Mucosa of rectum (tissue), 2 donors: ENCODE results near the gene PWWP2B.

Experiments used
- H3K27ac ChIP-seq, 2 donors: one replicate each; pipeline ENCODE4 v1.7.0; 2013; ENCODE audit warnings: inconsistent platforms in 2 of 2, low read depth in 2 of 2, low read length in 2 of 2
- H3K27me3 ChIP-seq, 2 donors: one replicate each; pipeline ENCODE4 v1.7.0; 2013; ENCODE audit warnings: low read length in 2 of 2; ENCODE audit not compliant: control insufficient read depth in 2 of 2, insufficient read depth in 2 of 2
- H3K36me3 ChIP-seq, 2 donors: one replicate each; pipeline ENCODE4 v1.7.0; 2013; ENCODE audit warnings: low read length in 2 of 2; ENCODE audit not compliant: control insufficient read depth in 2 of 2, insufficient read depth in 2 of 2
- H3K4me1 ChIP-seq, 2 donors: one replicate each; pipeline ENCODE4 v1.7.0; 2013; ENCODE audit warnings: low read length in 2 of 2, mild to moderate bottlenecking in 1 of 2; ENCODE audit not compliant: control insufficient read depth in 2 of 2, insufficient read depth in 2 of 2
- H3K4me3 ChIP-seq, 2 donors: one replicate each; pipeline ENCODE4 v1.7.0; 2013; ENCODE audit warnings: low read length in 2 of 2
- H3K9ac ChIP-seq, 2 donors: one replicate each; pipeline ENCODE4 v1.7.0; 2013; ENCODE audit warnings: low read length in 2 of 2, low read depth in 1 of 2, mild to moderate bottlenecking in 1 of 2
- H3K9me3 ChIP-seq, 2 donors: one replicate each; pipeline ENCODE4 v1.7.0; 2013; ENCODE audit warnings: low read length in 2 of 2; ENCODE audit not compliant: control insufficient read depth in 2 of 2
- donor health status: healthy.
- donor health status: Normal muscosa, but diverticular disease.

The PWWP2B gene

GRCh38 chr10:132370426-132371340 lies 26.3 kb upstream of the PWWP2B start:
- Histone ChIP-seq H3K4me1 (no peaks in the 10 kb centered on the region), H3K4me3 (no peak overlapping the region), H3K27me3 (no peaks in the 10 kb centered on the region), H3K27ac (no peak overlapping the region), H3K9ac (no peak overlapping the region), H3K36me3 (peaks cover 5 to 6% of the 10 kb centered on the region in 2 donors), H3K9me3 (no peaks in the 10 kb centered on the region)

- Histone ChIP-seq H3K36me3 (peaks cover 2% of the 10 kb centered on the region in 2 donors), H3K4me3 (no peak overlapping the region), H3K27me3 (no peaks in the 10 kb centered on the region), H3K9ac (no peak overlapping the region), H3K27ac (no peak overlapping the region), H3K4me1 (no peaks in the 10 kb centered on the region), H3K9me3 (no peaks in the 10 kb centered on the region)
Measured at GRCh38 chr10:132371641-132372081, 25.3 kb upstream of the PWWP2B start.

- no peak overlapping the region for H3K9ac ChIP-seq
- no peak overlapping the region for H3K27ac ChIP-seq
- no peaks in the 10 kb centered on the region for H3K4me1 ChIP-seq
- H3K36me3 ChIP-seq: no peaks in the 10 kb centered on the region
- no peaks in the 10 kb centered on the region for H3K9me3 ChIP-seq
- H3K4me3 ChIP-seq: no peak overlapping the region
- H3K27me3 ChIP-seq: no peaks in the 10 kb centered on the region
Measured at GRCh38 chr10:132372516-132373095, 24.4 kb upstream of the PWWP2B start.

GRCh38 chr10:132373241-132373955 lies 23.6 kb upstream of the PWWP2B start:
- Histone ChIP-seq H3K27ac (no peak overlapping the region), H3K36me3 (no peaks in the 10 kb centered on the region), H3K4me1 (no peaks in the 10 kb centered on the region), H3K9ac (no peak overlapping the region), H3K4me3 (no peak overlapping the region), H3K9me3 (no peaks in the 10 kb centered on the region), H3K27me3 (no peaks in the 10 kb centered on the region)

- H3K9me3 ChIP-seq: no peaks in the 10 kb centered on the region
- H3K27ac ChIP-seq: no peak overlapping the region
- H3K27me3 ChIP-seq: no peaks in the 10 kb centered on the region
- no peaks in the 10 kb centered on the region for H3K4me1 ChIP-seq
- no peak overlapping the region for H3K4me3 ChIP-seq
- H3K9ac ChIP-seq: no peak overlapping the region
- H3K36me3 ChIP-seq: no peaks in the 10 kb centered on the region
Measured at GRCh38 chr10:132374176-132374575, 22.8 kb upstream of the PWWP2B start.

GRCh38 chr10:132374612-132375011 lies 22.4 kb upstream of the PWWP2B start:
- no peaks in the 10 kb centered on the region for H3K27me3 ChIP-seq
- H3K4me3 ChIP-seq: no peak overlapping the region
- H3K9ac ChIP-seq: no peak overlapping the region
- H3K36me3 ChIP-seq: no peaks in the 10 kb centered on the region
- no peak overlapping the region for H3K27ac ChIP-seq
- no peaks in the 10 kb centered on the region for H3K9me3 ChIP-seq
- H3K4me1 ChIP-seq: no peaks in the 10 kb centered on the region

- Histone ChIP-seq H3K27me3 (no peaks in the 10 kb centered on the region), H3K4me3 (no peak overlapping the region), H3K27ac (no peak overlapping the region), H3K9me3 (no peaks in the 10 kb centered on the region), H3K4me1 (no peaks in the 10 kb centered on the region), H3K36me3 (no peaks in the 10 kb centered on the region), H3K9ac (no peak overlapping the region)
Measured at GRCh38 chr10:132375116-132375794, 21.7 kb upstream of the PWWP2B start.

GRCh38 chr10:132375795-132376297 lies 21.2 kb upstream of the PWWP2B start:
- no peaks in the 10 kb centered on the region for H3K9me3 ChIP-seq
- no peaks in the 10 kb centered on the region for H3K36me3 ChIP-seq
- no peaks in the 10 kb centered on the region for H3K27me3 ChIP-seq
- no peak overlapping the region for H3K27ac ChIP-seq
- no peaks in the 10 kb centered on the region for H3K4me1 ChIP-seq
- no peak overlapping the region for H3K4me3 ChIP-seq
- H3K9ac ChIP-seq: no peak overlapping the region

GRCh38 chr10:132376394-132376851 lies 20.6 kb upstream of the PWWP2B start:
- H3K9ac ChIP-seq: no peak overlapping the region
- no peaks in the 10 kb centered on the region for H3K4me1 ChIP-seq
- no peaks in the 10 kb centered on the region for H3K27me3 ChIP-seq
- H3K36me3 ChIP-seq: no peaks in the 10 kb centered on the region
- no peaks in the 10 kb centered on the region for H3K9me3 ChIP-seq
- H3K4me3 ChIP-seq: no peak overlapping the region
- no peak overlapping the region for H3K27ac ChIP-seq
